GM12892 (cell line): ENCODE measurements around the gene APBA2.

Source experiments
- POLR2A ChIP-seq: IDR thresholded peaks from 2 replicates; pipeline ENCODE4 v1.6.1; 2011; ENCODE audit warnings: low read depth, low read length, control low read depth
- TAF1 ChIP-seq: IDR thresholded peaks from 2 replicates; pipeline ENCODE4 v1.6.1; 2011; ENCODE audit warnings: low read depth, mild to moderate bottlenecking, control low read depth, low read length, borderline replicate concordance

GRCh38 chr15:28956491-28956890 is 70.7 kb downstream of the APBA2 start:
- no peak for TF ChIP-seq TAF1
- TF ChIP-seq POLR2A = no peak
